Loucy (cell line): Measurements from ENCODE around the gene ABL2.

Experiments used
- EZH2phosphoT487 ChIP-seq: fragments of 200-600 bp; IDR thresholded peaks from 2 replicates; pipeline ENCODE4 v1.6.1; 2018; ENCODE audit warnings: antibody characterized with exemption, mild to moderate bottlenecking, moderate library complexity, borderline replicate concordance
- TF ChIP-seq, protein P1 (sequence below): fragments of 200-600 bp; sonication (generic); conservative IDR thresholded peaks from 2 replicates; pipeline ENCODE4 v1.5.1; 2014; ENCODE audit warnings: mild to moderate bottlenecking, antibody characterized with exemption, low read length

GRCh38 chr1:179184403-179184802 is 45.1 kb downstream of the ABL2 start:
- TF ChIP-seq, protein P1, sequence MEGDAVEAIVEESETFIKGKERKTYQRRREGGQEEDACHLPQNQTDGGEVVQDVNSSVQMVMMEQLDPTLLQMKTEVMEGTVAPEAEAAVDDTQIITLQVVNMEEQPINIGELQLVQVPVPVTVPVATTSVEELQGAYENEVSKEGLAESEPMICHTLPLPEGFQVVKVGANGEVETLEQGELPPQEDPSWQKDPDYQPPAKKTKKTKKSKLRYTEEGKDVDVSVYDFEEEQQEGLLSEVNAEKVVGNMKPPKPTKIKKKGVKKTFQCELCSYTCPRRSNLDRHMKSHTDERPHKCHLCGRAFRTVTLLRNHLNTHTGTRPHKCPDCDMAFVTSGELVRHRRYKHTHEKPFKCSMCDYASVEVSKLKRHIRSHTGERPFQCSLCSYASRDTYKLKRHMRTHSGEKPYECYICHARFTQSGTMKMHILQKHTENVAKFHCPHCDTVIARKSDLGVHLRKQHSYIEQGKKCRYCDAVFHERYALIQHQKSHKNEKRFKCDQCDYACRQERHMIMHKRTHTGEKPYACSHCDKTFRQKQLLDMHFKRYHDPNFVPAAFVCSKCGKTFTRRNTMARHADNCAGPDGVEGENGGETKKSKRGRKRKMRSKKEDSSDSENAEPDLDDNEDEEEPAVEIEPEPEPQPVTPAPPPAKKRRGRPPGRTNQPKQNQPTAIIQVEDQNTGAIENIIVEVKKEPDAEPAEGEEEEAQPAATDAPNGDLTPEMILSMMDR = no peak
- TF ChIP-seq EZH2phosphoT487 = no peak
